MCF 10A (cell line): ENCODE results near the gene GPRASP3. TPM values are rescaled to one million over a fixed set of nuclear protein-coding genes. Genes with fewer than 3 reads are reported as not detected.

Source experiments
- BruUV-seq: library from RNA; stranded (reverse); fragments of 400-500 nt; replicated peaks from 2 replicates; lab custom pipeline; 2021; lab: Mats Ljungman, UMichigan
- CTCF ChIA-PET: fragments of 300-600 bp; sonication (Branson Sonifier 250); formaldehyde crosslinking; extraction: SDS; loops from one replicate; lab custom pipeline; 2021; ENCODE audit warnings: antibody characterized with exemption, inconsistent platforms; lab: Yijun Ruan, JAX
- POLR2A ChIA-PET: fragments of 300-600, 350-650 bp; sonication (Branson Sonifier 250); formaldehyde crosslinking; extraction: SDS; loops from one replicate; lab custom pipeline; 2020; ENCODE audit warnings: antibody characterized with exemption, inconsistent platforms; lab: Yijun Ruan, JAX
- DNase-seq: peaks from one replicate; pipeline ENCODE4 v3.0.0-alpha.2; 2018; ENCODE audit not compliant: unreplicated experiment
- H3K27ac Mint-ChIP-seq: one replicate; pipeline ENCODE4 v1.8.0; 2022; ENCODE audit warnings: mild to moderate bottlenecking, low read depth, mixed read lengths; ENCODE audit not compliant: unreplicated experiment
- H3K27me3 Mint-ChIP-seq: one replicate; pipeline ENCODE4 v1.8.0; 2022; ENCODE audit warnings: mixed read lengths; ENCODE audit not compliant: insufficient read depth, unreplicated experiment
- H3K36me3 Mint-ChIP-seq: one replicate; pipeline ENCODE4 v1.8.0; 2022; ENCODE audit warnings: mild to moderate bottlenecking, moderate library complexity, mixed read lengths; ENCODE audit not compliant: insufficient read depth, unreplicated experiment
- H3K4me1 Mint-ChIP-seq: one replicate; pipeline ENCODE4 v1.8.0; 2022; ENCODE audit warnings: mixed read lengths; ENCODE audit not compliant: insufficient read depth, unreplicated experiment
- H3K4me3 Mint-ChIP-seq: one replicate; pipeline ENCODE4 v1.8.0; 2022; ENCODE audit warnings: mild to moderate bottlenecking, moderate library complexity, mixed read lengths; ENCODE audit not compliant: unreplicated experiment
- H3K9me3 Mint-ChIP-seq: one replicate; pipeline ENCODE4 v1.8.0; 2022; ENCODE audit warnings: mixed read lengths; ENCODE audit not compliant: unreplicated experiment
- CTCF ChIP-seq: fragments of 200-600 bp; IDR thresholded peaks from one replicate; pipeline ENCODE4 v1.8.0; 2022; ENCODE audit warnings: antibody characterized with exemption, mild to moderate bottlenecking; ENCODE audit not compliant: unreplicated experiment
- intact Hi-C: fragments of 100-400 bp; cut with micrococcal nuclease; formaldehyde crosslinking; loops from 2 replicates; pipeline ENCODE4 v1.14.1; 2022
- total RNA-seq: library from RNA; stranded (reverse); gene quantifications from 2 replicates; pipeline ENCODE4 v1.2.3, GENCODE V29; 2022

GPRASP3 gene
- total RNA-seq, 1 experiment from 2014 or later, result 1.6 TPM

- ChIA-PET POLR2A (no interaction called here), CTCF (no interaction called here)
- no peak overlapping the region for H3K27ac Mint-ChIP-seq
- H3K36me3 Mint-ChIP-seq, result no peaks in the 10 kb centered on the region
- no peak for DNase-seq
- peaks cover 12% of the 10 kb centered on the region for H3K27me3 Mint-ChIP-seq
- intact Hi-C loops, result no loop called here
- no TSS peak for BruUV-seq
- H3K4me3 Mint-ChIP-seq, result no peak overlapping the region
- H3K9me3 Mint-ChIP-seq, result peaks cover 8% of the 10 kb centered on the region
- no peak for TF ChIP-seq CTCF
- H3K4me1 Mint-ChIP-seq, result no peaks in the 10 kb centered on the region
These were observed 25.8 kb upstream of the GPRASP3 start for GRCh38 chrX:102694749-102695148.

GRCh38 chrX:102696306-102696705, 24.2 kb upstream of the GPRASP3 start:
- H3K4me3 Mint-ChIP-seq, result no peak overlapping the region
- H3K27ac Mint-ChIP-seq, result no peak overlapping the region
- POLR2A ChIA-PET, result interaction anchor here (0.6 to 1.2 kb wide), 2 partner anchors 9 to 20 kb away, joined by 3 read pairs; no protein-coding TSS in a partner anchor
- H3K4me1 Mint-ChIP-seq, result no peaks in the 10 kb centered on the region
- no peak for DNase-seq
- TF ChIP-seq CTCF, result no peak
- H3K27me3 Mint-ChIP-seq, result peaks cover 17% of the 10 kb centered on the region
- CTCF ChIA-PET, result interaction anchor here (0.5 to 0.7 kb wide), 2 partner anchors 41 to 696 kb away, joined by 3 read pairs; no protein-coding TSS in a partner anchor
- H3K9me3 Mint-ChIP-seq, result no peaks in the 10 kb centered on the region
- intact Hi-C loops, result no loop called here
- H3K36me3 Mint-ChIP-seq, result no peaks in the 10 kb centered on the region
- no TSS peak for BruUV-seq

GRCh38 chrX:102697494-102697893, 23.0 kb upstream of the GPRASP3 start:
- no TSS peak for BruUV-seq
- Mint-ChIP-seq H3K27me3 (peaks cover 29% of the 10 kb centered on the region), H3K9me3 (no peaks in the 10 kb centered on the region), H3K4me1 (no peaks in the 10 kb centered on the region), H3K36me3 (no peaks in the 10 kb centered on the region), H3K27ac (no peak overlapping the region), H3K4me3 (no peak overlapping the region)
- peak; percentile 2 for DNase-seq
- ChIA-PET CTCF (interaction anchor here (0.7 kb wide), 1 partner anchor 17 kb away, joined by 3 read pairs; no protein-coding TSS in a partner anchor), POLR2A (no interaction called here)
- TF ChIP-seq CTCF, result no peak
- intact Hi-C loops, result no loop called here

- Mint-ChIP-seq H3K4me3 (no peak overlapping the region), H3K9me3 (no peaks in the 10 kb centered on the region), H3K27ac (no peak overlapping the region), H3K36me3 (peaks cover 8% of the 10 kb centered on the region), H3K4me1 (no peaks in the 10 kb centered on the region), H3K27me3 (peaks cover 32% of the 10 kb centered on the region)
- no peak for DNase-seq
- intact Hi-C loops, result no loop called here
- ChIA-PET CTCF (no interaction called here), POLR2A (no interaction called here)
- no TSS peak for BruUV-seq
- TF ChIP-seq CTCF, result no peak
These were observed 11.6 kb upstream of the GPRASP3 start for GRCh38 chrX:102708900-102709299.
